ENCODE measurements around the gene DDA1.

GRCh38 chr19:17289489-17289888, 19.9 kb upstream of the DDA1 start:
- TF ChIP-seq YBX1 (IDR thresholded peaks at IDR 0.05) (no peak), ZNF175 (CRISPR knock-in tag; IDR thresholded peaks at IDR 0.05; ENCODE audit: low read depth) (no peak), POLR2AphosphoS5 (IDR thresholded peaks at IDR 0.05; ENCODE audit: control insufficient read depth, insufficient read depth, low read depth, low read length) (no peak), FOS (IDR thresholded peaks at IDR 0.05; ENCODE audit: extremely low read depth, insufficient read length) (peak; percentile 83), POLR2A (conservative IDR thresholded peaks at IDR 0.05) (0 out of 2 replicates have a peak, but pooled peaks have one; percentile 45), ZNF699 (CRISPR knock-in tag; IDR thresholded peaks at IDR 0.05; ENCODE audit: insufficient replicate concordance) (no peak), ID3 (CRISPR knock-in tag; IDR thresholded peaks at IDR 0.05) (no peak), ID3 (tag; IDR thresholded peaks at IDR 0.05) (no peak)

Measured in K562 (cell line).